HG03135 (cell line): Measurements from ENCODE around the gene B3GALNT2.
"Not testable (repeated sequence)": the region's sequence is repeated elsewhere in the genome, so short reads cannot be mapped to it uniquely, and the experiment has no call there.

ENCODE experiments used
- ATAC-seq: cut with Tn5 transposase; IDR thresholded peaks from one replicate; pipeline ENCODE4 v1.9.1; 2021; ENCODE audit warnings: mild to moderate bottlenecking, moderate library complexity; ENCODE audit not compliant: unreplicated experiment

The B3GALNT2 gene

GRCh38 chr1:235504122-235504493 lies at the start of gene B3GALNT2:
TSS of gene B3GALNT2 (minus strand) at chr1:235504452. CDS start at chr1:235504252, 200 bp downstream.
- peak; percentile 41 for ATAC-seq

GRCh38 chr1:235553112-235553551 lies 48.9 kb upstream of the B3GALNT2 start:
- no peak for ATAC-seq

- no peak for ATAC-seq
These were observed 48.0 kb upstream of the B3GALNT2 start for GRCh38 chr1:235552146-235552716.

DNA sequence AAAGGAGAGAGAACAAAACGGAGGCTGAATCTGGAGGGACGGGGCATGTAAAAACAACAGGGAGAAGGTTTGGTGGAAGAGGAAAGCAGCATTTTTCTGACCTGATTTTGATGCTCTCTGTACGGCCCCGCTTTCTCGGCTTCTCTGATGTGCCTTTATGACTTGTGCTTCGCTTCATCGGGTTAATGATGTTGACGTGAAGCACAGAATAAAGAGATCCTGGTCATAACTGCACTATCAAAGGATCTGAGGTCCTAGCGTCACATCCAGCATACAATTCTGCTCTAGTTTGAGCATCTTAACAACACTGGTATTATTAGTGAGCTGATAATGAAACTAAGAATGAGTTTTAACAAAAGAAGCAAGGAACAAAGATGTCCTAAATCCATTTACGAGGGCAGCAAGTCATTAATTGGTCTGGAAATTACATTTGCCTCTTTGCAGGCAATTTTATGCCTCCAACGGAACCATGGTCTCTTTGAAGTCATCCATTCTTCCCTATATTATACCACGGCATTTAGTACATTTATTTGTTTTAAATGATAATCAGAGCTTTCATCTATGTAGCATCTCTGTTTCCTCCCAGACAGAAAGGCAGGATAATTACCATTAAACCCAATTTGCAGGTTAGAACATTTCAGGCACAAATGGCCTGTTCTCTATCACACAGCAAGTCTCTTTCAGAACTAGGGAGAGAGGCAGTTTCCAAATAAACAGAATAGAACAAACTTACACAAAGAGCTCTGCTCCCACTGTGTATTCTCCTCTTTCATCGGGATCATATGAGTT lies 45.3 kb upstream of the B3GALNT2 start:
- no peak for ATAC-seq

DNA sequence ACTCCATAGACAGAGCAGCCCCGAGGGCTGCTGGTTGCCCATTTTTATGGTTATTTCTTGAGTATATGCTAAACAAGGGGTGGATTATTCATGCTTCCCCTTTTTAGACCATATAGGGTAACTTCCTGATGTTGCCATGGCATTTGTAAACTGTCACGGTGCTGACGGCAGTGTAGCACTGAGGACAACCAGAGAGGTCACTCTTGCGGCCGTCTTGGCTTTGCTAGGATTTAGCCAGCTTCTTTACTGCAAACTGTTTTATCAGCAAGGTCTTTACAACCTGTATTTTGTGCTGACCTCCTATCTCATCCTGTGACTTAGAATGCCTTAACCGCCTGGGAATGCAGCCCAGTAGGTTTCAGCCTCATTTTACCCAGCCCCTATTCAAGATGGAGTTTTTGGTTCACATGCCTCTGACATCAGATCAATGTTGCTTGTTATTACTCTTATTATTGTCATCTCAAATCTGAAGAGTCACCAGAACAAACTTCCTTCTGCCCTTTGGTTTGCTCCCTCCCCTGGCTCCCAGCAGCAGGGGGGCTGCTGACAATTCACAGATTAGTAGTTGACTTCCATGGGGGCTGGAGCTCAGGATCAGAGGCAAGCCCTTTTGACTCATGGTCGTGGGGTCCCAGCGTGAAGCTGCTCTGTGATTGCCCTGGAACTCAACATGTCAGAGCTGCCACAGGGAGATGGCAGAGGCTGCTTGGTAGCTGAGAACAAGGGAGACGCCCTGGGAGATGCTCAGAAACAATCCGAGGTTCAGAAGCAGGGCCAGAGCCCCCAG lies 42.3 kb upstream of the B3GALNT2 start:
- ATAC-seq = not testable (repeated sequence)

DNA sequence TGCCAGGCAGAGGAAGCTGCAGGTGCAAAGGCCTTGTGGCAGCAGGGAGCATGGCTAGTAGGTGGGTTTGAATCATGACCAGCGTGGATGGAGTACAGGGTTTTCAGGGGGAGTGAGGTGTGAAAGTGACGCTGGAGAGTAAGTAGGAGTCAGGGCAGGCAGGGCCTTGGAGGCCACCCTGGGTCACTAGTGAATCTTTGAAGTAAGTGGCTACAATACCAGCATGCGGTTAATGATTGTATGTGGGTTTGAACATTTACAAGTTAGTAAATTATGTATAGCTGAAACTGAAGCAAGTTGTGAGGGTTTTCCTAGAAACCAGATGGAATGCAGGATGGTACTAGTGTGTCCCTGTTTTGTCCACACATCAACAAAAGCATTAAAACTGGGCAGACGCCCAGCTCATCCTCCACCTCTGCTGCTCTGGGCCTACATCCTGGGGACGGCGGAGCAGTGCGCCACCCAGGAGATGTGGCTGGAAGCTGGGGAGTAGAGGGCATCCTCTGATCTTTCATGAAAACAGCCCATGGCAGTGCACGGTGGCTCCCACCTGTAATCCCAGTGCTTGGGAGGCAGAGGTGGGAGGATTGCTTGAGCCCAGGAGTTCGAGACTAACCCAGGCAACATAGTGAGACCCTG lies 41.2 kb upstream of the B3GALNT2 start:
- no peak for ATAC-seq

GRCh38 chr1:235542845-235543244 lies 38.6 kb upstream of the B3GALNT2 start:
- not testable (repeated sequence) for ATAC-seq

- no peak for ATAC-seq
These were observed 29.4 kb upstream of the B3GALNT2 start for GRCh38 chr1:235533476-235534168.

- no peak for ATAC-seq
These were observed 28.1 kb upstream of the B3GALNT2 start for GRCh38 chr1:235532360-235532759.

DNA sequence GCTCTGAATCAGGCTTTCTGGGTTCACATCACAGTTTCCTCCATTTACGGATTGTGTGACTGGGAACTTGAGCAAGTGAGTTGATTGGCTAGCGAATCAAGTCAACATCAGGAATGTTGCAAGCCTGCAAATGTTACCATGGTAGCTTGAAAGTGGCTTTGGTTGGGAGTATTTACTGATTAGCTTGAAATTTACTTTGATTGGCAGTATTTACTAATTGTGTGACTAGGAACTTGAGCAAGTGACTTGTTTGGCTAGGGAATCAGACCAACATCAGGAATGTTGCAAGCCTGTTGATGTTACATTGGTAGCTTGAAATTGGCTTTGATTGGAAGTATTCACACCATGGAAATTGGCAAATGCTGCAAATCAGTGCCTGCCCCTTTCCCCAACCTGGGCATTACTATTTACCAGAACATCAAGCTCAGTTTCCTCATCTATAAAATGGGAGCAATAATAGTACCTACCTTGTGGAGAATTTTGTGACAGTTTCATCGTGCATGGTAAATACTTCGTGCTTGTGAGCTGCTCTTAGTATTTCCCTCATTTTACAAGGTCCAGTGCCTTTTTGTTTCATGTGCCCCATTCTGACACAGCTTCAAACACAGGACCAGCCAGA lies 23.1 kb upstream of the B3GALNT2 start:
- no peak for ATAC-seq

DNA sequence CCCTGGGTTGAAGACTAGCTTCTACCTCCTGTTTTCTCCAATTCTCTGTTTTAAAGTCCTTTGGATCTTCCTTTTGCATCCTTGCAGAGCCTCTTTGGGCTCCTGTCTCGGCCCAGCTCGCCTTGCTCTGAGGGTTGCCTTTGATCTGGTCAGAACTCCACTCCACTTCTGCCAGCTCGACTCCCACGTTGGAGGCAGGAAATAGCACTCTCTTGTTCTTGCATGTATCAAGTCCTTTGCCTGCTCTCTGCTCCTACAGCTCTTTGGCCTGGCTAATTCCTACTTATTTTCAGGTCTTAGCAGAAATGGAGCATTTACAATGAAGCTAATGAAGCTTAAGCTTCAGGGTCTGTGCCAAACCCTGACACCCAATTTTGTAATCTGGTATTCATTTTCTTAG lies 21.1 kb upstream of the B3GALNT2 start:
- no peak for ATAC-seq

GRCh38 chr1:235516862-235517446 lies 12.7 kb upstream of the B3GALNT2 start:
- ATAC-seq = no peak

DNA sequence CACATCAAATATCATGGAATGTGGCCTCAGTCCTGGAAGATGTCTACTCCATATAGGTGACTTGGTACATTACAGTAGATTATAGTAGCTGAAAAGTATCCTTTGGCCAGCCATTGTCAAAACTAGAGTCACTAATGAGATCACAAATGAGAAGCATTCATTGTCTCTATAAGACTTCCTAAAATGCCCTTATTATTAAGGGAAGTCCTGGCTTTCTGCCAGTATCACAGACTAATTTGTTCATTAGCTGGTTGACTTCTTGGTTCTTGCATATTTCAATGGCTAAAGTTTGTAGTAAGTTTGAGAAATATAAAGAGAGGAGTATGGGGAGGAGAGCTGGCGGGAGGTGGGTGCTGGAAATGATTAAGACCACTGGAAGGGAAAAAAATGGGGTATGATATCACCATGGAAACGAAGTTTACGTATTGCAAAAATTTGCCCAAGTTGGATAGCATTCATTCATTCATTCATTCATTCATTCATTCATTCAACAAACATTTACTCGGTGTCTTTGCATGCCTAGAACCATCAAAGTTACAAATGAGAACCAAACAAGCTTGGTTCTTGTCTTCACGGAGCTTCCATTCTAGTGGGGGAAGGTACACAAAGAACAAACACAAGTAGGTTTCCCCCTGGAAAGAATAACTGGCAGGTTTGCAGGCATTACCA lies 11.7 kb upstream of the B3GALNT2 start:
- no peak for ATAC-seq

DNA sequence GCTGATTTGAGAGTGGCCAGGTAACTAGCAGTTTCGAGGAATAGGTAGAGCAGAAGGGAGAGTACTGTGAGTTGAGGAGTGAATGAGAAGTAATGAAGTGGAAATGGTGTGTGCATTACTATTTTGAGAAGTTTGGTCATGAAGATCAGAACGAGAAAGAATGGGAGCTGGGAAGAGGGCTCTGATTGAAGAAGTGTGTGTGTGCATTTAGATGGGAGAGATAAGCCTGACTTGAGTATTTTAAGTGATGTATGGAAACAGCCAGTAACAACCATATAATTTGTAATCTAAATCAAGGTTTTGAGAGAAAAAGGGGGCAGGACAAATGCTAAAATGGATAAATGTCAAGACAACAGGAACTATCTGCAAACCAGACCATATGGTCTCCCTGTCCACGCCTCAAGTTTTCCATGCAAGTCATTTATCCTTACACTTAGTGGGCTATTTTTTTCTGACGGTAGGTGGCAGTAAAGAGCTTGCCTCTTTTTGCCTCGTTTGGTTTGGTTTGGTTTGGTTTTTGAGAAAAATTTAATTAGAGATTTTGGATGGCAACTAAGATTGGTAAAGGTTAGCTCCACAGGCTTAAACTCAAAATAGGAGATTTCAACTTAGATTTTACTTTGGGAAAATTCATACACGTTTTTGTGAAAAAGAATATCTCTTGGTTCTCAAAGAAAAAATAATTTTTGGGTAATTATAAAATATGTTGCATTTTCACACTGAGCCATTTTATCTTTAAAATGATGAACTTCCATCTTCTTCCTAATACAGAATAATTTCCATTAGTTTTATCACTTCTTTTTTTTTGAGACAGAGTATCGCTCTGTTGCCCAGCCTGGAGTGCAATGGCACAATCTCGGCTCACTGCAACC lies 9.5 kb upstream of the B3GALNT2 start:
- ATAC-seq = no peak

DNA sequence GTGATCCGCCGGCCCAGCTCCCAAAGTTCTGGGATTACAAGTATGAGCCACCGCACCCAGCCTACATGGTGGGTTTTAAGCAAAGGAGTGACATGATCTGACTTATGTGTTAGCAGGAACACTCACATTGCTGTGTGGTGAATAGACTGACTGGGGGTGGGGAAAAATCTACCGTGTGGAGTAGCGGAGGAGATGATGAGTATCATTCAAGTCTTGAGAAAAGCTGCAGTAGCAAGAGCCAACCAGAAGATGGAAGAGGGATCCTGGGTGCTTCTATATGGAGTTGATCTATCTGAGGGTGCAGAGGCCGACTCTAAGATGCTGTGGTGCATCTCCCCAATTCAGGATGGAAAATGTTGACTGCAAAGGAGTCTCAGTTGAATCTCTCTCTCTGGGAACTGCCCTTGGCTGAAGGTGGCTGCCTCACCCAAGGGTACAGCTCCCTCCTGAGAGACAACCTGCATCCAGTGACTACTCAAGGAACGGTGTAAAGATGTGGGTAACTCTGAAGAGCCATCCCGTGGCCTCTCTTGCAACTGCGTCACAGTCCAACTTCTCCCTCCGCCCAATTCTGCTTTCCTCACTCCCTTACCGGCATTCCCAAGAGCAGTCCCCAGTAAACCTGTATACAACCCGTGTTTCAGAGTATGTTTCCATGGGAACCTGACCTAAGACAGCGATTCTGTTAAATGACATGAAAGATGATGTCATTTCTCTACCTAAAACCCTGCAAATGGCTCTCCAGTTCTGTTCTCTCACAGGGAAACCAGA lies 7.4 kb upstream of the B3GALNT2 start:
- no peak for ATAC-seq

- ATAC-seq = no peak
These were observed 6.6 kb upstream of the B3GALNT2 start for GRCh38 chr1:235510823-235511222.

DNA sequence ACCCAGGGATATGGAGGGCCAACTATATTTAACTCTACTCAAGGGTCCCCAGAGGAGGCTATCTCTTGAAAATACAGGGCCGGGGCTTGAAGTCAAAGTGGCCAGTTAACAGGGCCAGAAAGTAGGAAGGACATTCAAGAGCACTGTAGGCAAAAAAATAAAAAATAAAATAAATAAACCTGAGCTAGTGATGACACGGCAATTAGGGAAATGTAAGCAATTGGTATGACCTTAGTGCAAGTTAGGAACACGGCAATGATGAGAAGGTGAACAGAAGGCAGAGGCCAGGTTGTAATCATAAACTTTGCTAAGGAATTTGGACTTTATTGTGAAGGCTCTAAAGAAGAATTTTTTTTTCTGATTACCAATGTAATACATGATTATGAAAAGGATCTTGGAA lies 3.4 kb upstream of the B3GALNT2 start:
- ATAC-seq = no peak
